ENCODE data around the gene SPAG17.

DNA sequence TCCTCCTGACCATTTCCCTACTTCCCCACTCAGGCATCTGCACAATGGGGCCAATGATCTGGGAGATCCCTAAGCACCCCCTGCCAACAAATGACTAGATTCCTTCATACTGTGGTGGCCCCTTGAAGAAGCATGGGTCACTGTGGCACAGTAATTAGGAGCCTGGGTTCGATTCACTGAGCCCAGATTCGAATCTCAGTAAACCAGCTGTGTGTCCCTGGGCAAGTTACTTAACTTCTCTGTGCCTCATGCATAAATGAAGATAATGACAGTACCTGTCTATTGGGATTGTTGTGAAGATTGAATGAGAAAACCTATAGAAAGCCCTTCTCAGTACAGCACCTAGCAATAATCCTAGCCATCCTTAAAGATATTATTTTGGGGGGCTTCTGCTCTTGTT, 27.5 kb downstream of the SPAG17 start:
- TF ChIP-seq, protein P1, sequence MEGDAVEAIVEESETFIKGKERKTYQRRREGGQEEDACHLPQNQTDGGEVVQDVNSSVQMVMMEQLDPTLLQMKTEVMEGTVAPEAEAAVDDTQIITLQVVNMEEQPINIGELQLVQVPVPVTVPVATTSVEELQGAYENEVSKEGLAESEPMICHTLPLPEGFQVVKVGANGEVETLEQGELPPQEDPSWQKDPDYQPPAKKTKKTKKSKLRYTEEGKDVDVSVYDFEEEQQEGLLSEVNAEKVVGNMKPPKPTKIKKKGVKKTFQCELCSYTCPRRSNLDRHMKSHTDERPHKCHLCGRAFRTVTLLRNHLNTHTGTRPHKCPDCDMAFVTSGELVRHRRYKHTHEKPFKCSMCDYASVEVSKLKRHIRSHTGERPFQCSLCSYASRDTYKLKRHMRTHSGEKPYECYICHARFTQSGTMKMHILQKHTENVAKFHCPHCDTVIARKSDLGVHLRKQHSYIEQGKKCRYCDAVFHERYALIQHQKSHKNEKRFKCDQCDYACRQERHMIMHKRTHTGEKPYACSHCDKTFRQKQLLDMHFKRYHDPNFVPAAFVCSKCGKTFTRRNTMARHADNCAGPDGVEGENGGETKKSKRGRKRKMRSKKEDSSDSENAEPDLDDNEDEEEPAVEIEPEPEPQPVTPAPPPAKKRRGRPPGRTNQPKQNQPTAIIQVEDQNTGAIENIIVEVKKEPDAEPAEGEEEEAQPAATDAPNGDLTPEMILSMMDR (IDR thresholded peaks at IDR 0.05 in 2 of 3, conservative IDR thresholded peaks at IDR 0.05 in 1 of 3; ENCODE audit: borderline replicate concordance in 1 of 3, insufficient read depth in 1 of 3, low read depth in 2 of 3, low read length in 2 of 3), result no peak
- TF ChIP-seq EZH2 (IDR thresholded peaks at IDR 0.05), result no peak
- no peak for TF ChIP-seq POLR2A (IDR thresholded peaks at IDR 0.05; ENCODE audit: borderline replicate concordance, extremely low read depth, insufficient read depth, insufficient read length)

Measured in HCT116 (cell line).